DOHH2 (cell line): ENCODE data around the gene CFTR.

Source experiments
- H3F3A ChIP-seq: fragments of 200-600 bp; sonication (generic), shearing (Covaris generic); 2 replicates; pipeline ENCODE4 v1.6.0; 2016; ENCODE audit warnings: antibody characterized with exemption, mild to moderate bottlenecking; ENCODE audit not compliant: control insufficient read depth, insufficient read depth
- H3K27ac ChIP-seq: fragments of 200-600 bp; sonication (generic); 2 replicates; pipeline ENCODE4 v1.5.1; 2014; ENCODE audit warnings: low read depth, mild to moderate bottlenecking, low read length, moderate library complexity
- H3K27me3 ChIP-seq: fragments of 200-600 bp; sonication (generic); 2 replicates; pipeline ENCODE4 v1.6.1; 2014; ENCODE audit warnings: mild to moderate bottlenecking, low read length, mixed read lengths; ENCODE audit not compliant: control insufficient read depth
- H3K36me3 ChIP-seq: fragments of 200-600 bp; sonication (generic); 2 replicates; pipeline ENCODE4 v1.6.1; 2014; ENCODE audit warnings: mild to moderate bottlenecking, low read length, moderate library complexity, mixed read lengths; ENCODE audit not compliant: control insufficient read depth
- H3K4me1 ChIP-seq: fragments of 200-600 bp; sonication (generic); 2 replicates; pipeline ENCODE4 v1.6.1; 2014; ENCODE audit warnings: mild to moderate bottlenecking, low read length, mixed read lengths; ENCODE audit not compliant: control insufficient read depth
- H3K4me2 ChIP-seq: fragments of 200-600 bp; sonication (generic); 2 replicates; pipeline ENCODE4 v1.6.0; 2014; ENCODE audit warnings: mild to moderate bottlenecking, low read length, moderate library complexity
- H3K4me3 ChIP-seq: fragments of 200-600 bp; sonication (generic); 2 replicates; pipeline ENCODE4 v1.5.1; 2014; ENCODE audit warnings: mild to moderate bottlenecking, low read length, mixed read lengths
- H3K79me2 ChIP-seq: fragments of 200-600 bp; sonication (generic); 2 replicates; pipeline ENCODE4 v1.6.1; 2014; ENCODE audit warnings: mild to moderate bottlenecking, low read length, mixed read lengths; ENCODE audit not compliant: control insufficient read depth
- H3K9me2 ChIP-seq: fragments of 200-600 bp; sonication (generic); replicated peaks from 2 replicates; pipeline ENCODE4 v1.6.1; 2014; ENCODE audit warnings: mild to moderate bottlenecking, low read length, mixed read lengths; ENCODE audit not compliant: control insufficient read depth
- H3K9me3 ChIP-seq: fragments of 200-600 bp; sonication (generic); 2 replicates; pipeline ENCODE4 v1.6.1; 2014; ENCODE audit warnings: antibody characterized with exemption, low read length, mixed read lengths; ENCODE audit not compliant: control insufficient read depth, insufficient read depth
- H4K20me1 ChIP-seq: fragments of 200-600 bp; sonication (generic); 2 replicates; pipeline ENCODE4 v1.6.0; 2014; ENCODE audit warnings: low read depth, mild to moderate bottlenecking, antibody characterized with exemption, low read length, moderate library complexity; ENCODE audit not compliant: control insufficient read depth, insufficient read depth
- EZH2phosphoT487 ChIP-seq: fragments of 200-600 bp; sonication (generic); IDR thresholded peaks from 2 replicates; pipeline ENCODE4 v1.6.1; 2017; ENCODE audit warnings: borderline replicate concordance, mild to moderate bottlenecking, antibody characterized with exemption, low read length, moderate library complexity, mixed read lengths
- TF ChIP-seq, protein P1 (sequence below): fragments of 200-600 bp; sonication (generic); IDR thresholded peaks from one replicate; pipeline ENCODE4 v1.5.1; 2014; ENCODE audit warnings: antibody characterized with exemption, mild to moderate bottlenecking, low read depth, low read length; ENCODE audit not compliant: poor library complexity, severe bottlenecking

Gene CFTR

DNA sequence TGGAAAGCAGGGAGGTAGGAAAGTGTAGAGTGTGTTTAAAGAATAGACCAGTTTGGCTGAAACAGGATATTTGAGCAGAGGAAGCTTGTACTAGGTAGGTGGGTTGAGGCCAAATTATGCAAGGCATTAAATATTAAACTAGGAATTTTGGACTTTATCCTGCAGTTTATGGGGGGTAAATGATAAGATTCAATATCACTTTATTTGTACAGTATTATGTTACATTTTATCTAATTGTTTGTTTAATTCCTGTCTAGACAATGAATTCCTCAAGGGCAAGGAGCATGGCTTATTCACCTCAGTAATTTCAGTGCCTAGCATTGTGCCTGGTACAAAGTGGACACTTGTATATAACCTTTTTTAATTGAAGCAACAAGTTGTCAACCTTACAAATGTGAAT is 125.9 kb downstream of the CFTR start:
- Histone ChIP-seq H3K9me2 (no peaks in the 10 kb centered on the region), H3K9me3 (no peaks in the 10 kb centered on the region), H3K4me2 (no peak overlapping the region), H3K27ac (no peak overlapping the region), H3K4me3 (no peak overlapping the region), H3K79me2 (no peaks in the 10 kb centered on the region), H3F3A (no peaks in the 10 kb centered on the region), H3K27me3 (no peaks in the 10 kb centered on the region), H3K4me1 (no peaks in the 10 kb centered on the region), H4K20me1 (no peaks in the 10 kb centered on the region), H3K36me3 (no peaks in the 10 kb centered on the region)
- TF ChIP-seq EZH2phosphoT487, result no peak
- TF ChIP-seq, protein P1, sequence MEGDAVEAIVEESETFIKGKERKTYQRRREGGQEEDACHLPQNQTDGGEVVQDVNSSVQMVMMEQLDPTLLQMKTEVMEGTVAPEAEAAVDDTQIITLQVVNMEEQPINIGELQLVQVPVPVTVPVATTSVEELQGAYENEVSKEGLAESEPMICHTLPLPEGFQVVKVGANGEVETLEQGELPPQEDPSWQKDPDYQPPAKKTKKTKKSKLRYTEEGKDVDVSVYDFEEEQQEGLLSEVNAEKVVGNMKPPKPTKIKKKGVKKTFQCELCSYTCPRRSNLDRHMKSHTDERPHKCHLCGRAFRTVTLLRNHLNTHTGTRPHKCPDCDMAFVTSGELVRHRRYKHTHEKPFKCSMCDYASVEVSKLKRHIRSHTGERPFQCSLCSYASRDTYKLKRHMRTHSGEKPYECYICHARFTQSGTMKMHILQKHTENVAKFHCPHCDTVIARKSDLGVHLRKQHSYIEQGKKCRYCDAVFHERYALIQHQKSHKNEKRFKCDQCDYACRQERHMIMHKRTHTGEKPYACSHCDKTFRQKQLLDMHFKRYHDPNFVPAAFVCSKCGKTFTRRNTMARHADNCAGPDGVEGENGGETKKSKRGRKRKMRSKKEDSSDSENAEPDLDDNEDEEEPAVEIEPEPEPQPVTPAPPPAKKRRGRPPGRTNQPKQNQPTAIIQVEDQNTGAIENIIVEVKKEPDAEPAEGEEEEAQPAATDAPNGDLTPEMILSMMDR, result no peak

DNA sequence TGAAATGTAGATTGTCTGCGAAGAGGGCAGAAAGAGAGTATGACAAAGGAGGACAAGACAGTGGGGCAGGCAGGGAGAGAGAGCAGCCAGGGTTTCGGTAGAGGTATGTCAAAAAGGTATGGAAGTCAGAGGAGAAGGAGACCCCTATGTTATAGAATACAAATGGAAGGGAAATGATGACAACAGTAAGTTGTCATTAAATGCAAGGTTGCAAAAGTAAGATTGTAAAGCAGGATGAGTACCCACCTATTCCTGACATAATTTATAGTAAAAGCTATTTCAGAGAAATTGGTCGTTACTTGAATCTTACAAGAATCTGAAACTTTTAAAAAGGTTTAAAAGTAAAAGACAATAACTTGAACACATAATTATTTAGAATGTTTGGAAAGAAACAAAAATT is 126.3 kb downstream of the CFTR start:
- Histone ChIP-seq H3K79me2 (no peaks in the 10 kb centered on the region), H4K20me1 (no peaks in the 10 kb centered on the region), H3K9me3 (no peaks in the 10 kb centered on the region), H3K4me2 (no peak overlapping the region), H3K4me1 (no peaks in the 10 kb centered on the region), H3K36me3 (no peaks in the 10 kb centered on the region), H3K27ac (no peak overlapping the region), H3K27me3 (no peaks in the 10 kb centered on the region), H3K4me3 (no peak overlapping the region), H3K9me2 (no peaks in the 10 kb centered on the region), H3F3A (no peaks in the 10 kb centered on the region)
- no peak for TF ChIP-seq EZH2phosphoT487
- TF ChIP-seq, protein P1, result no peak

DNA sequence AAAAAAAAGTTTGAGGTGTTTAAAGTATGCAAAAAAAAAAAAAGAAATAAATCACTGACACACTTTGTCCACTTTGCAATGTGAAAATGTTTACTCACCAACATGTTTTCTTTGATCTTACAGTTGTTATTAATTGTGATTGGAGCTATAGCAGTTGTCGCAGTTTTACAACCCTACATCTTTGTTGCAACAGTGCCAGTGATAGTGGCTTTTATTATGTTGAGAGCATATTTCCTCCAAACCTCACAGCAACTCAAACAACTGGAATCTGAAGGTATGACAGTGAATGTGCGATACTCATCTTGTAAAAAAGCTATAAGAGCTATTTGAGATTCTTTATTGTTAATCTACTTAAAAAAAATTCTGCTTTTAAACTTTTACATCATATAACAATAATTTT is 130.6 kb downstream of the CFTR start:
- H3K9me2 ChIP-seq, result no peaks in the 10 kb centered on the region
- H3F3A ChIP-seq, result no peaks in the 10 kb centered on the region
- H3K9me3 ChIP-seq, result no peaks in the 10 kb centered on the region
- no peaks in the 10 kb centered on the region for H3K36me3 ChIP-seq
- no peak for TF ChIP-seq EZH2phosphoT487
- TF ChIP-seq, protein P1, result no peak
- H3K27ac ChIP-seq, result no peak overlapping the region
- no peaks in the 10 kb centered on the region for H3K27me3 ChIP-seq
- no peaks in the 10 kb centered on the region for H4K20me1 ChIP-seq
- no peaks in the 10 kb centered on the region for H3K79me2 ChIP-seq
- H3K4me2 ChIP-seq, result no peak overlapping the region
- no peak overlapping the region for H3K4me3 ChIP-seq
- no peaks in the 10 kb centered on the region for H3K4me1 ChIP-seq

DNA sequence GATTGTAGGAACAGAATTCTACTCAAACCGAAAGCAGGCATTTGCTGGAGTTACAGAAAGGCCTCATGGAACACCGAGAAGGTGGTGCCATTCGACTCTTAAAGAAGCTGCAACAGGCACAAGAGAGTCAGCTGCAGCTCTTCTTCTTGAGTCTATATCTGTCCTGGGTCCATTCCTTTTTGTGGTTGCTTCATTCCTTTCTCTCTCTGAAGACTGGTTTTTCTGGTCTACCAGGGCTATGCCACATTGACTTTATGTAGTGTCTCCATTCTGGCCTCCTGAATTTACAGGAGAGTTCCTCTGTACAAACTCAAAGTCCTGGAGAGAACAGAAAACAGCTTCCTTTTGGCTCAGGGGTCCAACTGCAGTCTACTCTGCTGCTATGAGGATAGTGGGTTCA is 132.8 kb downstream of the CFTR start:
- no peaks in the 10 kb centered on the region for H3K4me1 ChIP-seq
- H3K9me3 ChIP-seq, result no peaks in the 10 kb centered on the region
- H3K4me3 ChIP-seq, result no peak overlapping the region
- no peaks in the 10 kb centered on the region for H3K36me3 ChIP-seq
- H3K4me2 ChIP-seq, result no peak overlapping the region
- no peak overlapping the region for H3K27ac ChIP-seq
- H4K20me1 ChIP-seq, result no peaks in the 10 kb centered on the region
- no peak for TF ChIP-seq EZH2phosphoT487
- H3K79me2 ChIP-seq, result no peaks in the 10 kb centered on the region
- H3K9me2 ChIP-seq, result no peaks in the 10 kb centered on the region
- no peaks in the 10 kb centered on the region for H3F3A ChIP-seq
- H3K27me3 ChIP-seq, result no peaks in the 10 kb centered on the region
